ENCODE measurements around the gene CDCA5.

Gene CDCA5

GRCh38 chr11:65107751-65108468 lies 24.1 kb upstream of the CDCA5 start:
- in situ Hi-C loops (cut with HindIII; ENCODE audit: low sequenced_read_pairs): no loop called here

DNA sequence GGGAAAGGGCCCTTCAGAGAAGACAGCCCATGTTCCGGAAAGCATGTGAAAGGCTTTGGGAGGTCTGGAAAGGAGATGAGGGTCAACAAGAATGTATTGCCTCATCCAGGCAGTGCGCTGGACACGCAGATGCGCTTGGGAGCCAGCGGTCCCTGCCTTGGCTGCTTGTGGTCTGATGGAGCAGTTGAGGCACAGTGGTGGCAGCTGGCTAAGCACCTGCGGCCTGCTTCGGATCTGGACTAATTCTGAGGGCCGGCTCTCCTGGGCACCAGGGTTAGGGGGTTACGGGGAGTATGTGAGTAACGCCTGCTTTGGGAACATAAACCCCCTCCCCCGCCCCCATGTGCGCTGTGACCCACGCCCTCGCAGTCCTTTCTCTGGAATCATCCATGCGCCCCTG lies 23.2 kb upstream of the CDCA5 start:
- in situ Hi-C loops (cut with HindIII; ENCODE audit: low sequenced_read_pairs): no loop called here

DNA sequence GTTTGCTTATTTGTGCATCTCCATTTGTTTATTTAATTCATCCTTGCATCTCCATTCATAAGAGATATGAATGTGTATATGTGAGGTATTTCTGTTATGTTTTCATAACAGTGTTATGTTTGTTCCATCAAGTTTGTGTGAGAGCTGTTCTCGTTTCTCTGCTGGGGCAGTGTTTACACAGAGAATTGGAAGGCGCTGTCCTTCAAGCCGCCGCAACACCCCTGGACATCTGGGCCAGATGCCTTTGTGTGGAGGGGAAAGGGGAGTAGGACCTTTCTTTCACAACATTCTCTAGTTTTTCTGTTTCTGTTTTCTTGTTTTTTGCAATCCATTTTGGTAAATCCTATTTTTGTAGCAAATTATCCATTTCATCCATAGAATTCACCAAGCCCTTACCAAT lies 20.8 kb upstream of the CDCA5 start:
- in situ Hi-C loops (cut with HindIII; ENCODE audit: low sequenced_read_pairs): no loop called here

DNA sequence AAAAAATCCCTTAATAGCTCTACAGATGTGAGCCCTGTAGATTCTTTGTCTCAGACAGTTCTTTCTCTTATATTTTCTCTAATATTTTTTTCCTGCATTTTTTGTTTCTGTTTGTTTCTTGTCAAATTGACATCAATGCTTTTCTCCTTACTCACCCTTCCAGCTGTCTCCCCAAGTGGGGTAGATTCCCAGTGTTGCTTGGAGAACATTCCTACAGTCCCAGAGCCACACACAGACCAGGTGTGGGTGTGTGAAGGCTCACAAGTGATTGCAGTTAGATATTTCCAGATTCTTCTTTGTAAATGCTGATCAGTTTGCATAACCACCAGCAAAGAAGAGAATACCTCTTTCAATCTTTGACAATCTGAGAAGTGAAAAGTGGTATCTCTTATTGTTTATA lies 19.6 kb upstream of the CDCA5 start:
- in situ Hi-C loops (cut with HindIII; ENCODE audit: low sequenced_read_pairs): no loop called here

GRCh38 chr11:65102142-65103095 lies 18.6 kb upstream of the CDCA5 start:
- in situ Hi-C loops (cut with HindIII; ENCODE audit: low sequenced_read_pairs): no loop called here

GRCh38 chr11:65100674-65101350 lies 17.0 kb upstream of the CDCA5 start:
- in situ Hi-C loops (cut with HindIII; ENCODE audit: low sequenced_read_pairs): no loop called here

DNA sequence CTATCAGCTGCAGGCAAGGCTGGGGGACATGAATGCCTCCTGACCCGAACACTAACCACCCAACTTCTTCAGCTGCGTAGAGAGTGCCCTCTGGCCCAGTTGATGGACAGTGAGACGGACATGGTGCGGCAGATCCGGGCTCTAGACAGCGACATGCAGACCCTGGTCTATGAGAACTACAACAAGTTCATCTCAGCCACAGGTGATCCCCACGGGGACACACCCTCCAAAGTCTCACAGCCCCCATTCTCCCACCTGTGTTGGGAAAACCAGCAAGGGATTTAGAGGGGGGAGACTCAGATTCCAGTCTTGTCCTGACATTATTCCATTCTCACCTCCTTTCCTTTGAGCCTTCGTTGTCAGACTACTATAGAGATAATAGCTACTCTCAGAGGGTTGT lies 13.1 kb upstream of the CDCA5 start:
- in situ Hi-C loops (cut with HindIII; ENCODE audit: low sequenced_read_pairs): no loop called here

DNA sequence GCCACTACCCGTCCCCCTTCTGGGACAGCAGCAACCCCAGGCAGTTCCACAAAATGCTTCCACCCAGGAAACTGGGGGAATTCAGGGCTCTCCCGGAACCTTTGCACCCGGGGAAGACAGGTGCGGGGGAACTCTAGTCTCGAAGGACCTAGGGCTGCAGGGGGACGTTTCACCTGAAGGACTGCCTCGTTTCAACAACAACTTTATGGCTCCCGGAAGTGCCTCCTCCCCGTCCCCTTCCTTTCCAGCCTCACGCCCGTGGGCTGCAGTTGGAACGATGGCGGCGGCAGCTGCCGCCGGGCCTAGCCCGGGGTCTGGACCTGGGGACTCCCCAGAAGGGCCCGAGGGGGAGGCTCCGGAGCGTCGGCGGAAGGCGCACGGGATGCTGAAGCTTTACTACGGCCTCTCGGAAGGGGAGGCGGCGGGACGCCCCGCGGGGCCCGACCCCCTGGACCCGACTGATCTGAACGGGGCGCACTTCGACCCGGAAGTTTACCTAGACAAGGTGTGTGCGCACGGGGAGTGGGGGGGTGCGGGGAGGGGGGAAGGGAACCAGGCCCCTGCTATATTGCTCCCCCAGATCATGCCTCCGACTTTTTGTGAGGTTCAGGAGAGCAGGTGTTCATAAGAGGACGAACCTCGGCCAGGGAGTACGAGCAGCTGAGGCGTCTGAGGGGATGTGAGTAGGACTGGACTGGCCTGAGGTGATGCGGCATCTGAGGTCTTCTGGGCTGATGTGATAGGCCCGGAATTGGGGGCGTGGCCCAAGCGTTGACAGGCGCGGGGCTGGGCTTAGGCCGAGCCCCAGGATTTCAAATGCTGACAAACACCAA lies 12.3 kb upstream of the CDCA5 start, which contains the start of gene VPS51:
Gene VPS51 (plus strand): TSS at position 241 of the 833 bp plus-strand sequence. CDS start 37 bp downstream, at position 278.
- in situ Hi-C loops (cut with HindIII; ENCODE audit: low sequenced_read_pairs): no loop called here

GRCh38 chr11:65095427-65095826 lies 11.6 kb upstream of the CDCA5 start:
- in situ Hi-C loops (cut with HindIII; ENCODE audit: low sequenced_read_pairs): no loop called here

DNA sequence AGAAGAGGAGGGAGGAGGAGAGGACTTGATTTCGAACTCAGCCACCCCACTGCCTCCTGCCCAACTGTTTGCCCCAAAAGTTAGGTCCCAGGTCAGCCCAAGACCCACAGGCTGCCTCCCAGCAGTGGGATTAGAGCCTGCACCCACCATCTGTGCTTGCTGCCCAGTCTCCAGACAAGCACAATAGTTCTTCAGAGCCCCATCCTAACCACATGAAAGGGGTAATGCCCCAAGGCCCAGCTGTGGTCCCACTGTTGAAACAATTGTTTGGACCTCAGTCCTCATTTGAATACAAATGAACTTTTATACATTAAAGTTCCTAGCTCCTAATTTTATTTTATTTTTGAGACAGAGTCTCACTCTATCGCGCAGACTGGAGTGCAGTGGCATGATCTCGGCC lies 6.8 kb upstream of the CDCA5 start:
- in situ Hi-C loops (cut with HindIII; ENCODE audit: low sequenced_read_pairs): no loop called here

DNA sequence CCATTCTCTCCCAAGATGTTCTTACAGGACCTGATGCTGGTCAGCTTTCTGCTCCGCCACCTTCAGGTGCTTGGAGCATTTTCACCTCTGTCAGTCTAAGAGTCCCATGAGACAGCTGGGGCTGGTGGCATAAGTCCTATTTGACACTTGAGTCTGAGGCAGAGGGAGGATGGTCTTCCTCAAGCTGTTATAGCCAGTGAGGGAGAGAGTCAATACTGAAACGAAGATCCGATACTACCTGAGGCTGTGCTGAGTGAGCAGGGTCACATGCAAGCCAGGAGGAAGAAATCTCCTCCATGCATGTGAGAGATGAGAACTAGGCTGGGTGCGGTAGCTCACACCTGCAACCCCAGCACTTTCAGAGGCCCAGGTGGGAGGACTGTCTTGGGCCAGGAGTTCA lies 5.8 kb upstream of the CDCA5 start:
- in situ Hi-C loops (cut with HindIII; ENCODE audit: low sequenced_read_pairs): no loop called here

- in situ Hi-C loops (cut with HindIII; ENCODE audit: low sequenced_read_pairs): no loop called here
Observed at GRCh38 chr11:65087827-65088226, 4.0 kb upstream of the CDCA5 start.

DNA sequence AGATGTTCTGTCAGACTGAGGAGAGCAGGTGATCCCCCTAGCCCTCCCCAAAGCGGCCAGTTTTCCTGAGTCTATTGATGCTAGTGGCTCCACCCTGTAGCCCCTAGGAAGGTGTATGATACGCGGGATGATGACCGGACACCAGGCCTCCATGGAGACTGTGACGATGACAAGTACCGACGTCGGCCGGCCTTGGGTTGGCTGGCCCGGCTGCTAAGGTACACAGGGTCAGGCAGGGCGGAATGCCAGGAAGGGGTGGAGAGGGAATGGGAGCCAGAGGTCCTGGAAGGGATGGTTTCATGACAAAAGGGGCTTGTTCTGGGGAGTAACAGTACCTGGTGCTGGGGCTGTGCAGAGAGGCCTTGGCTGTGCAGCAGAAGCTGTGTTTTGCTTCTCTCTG lies 3.4 kb upstream of the CDCA5 start:
- in situ Hi-C loops (cut with HindIII; ENCODE audit: low sequenced_read_pairs): no loop called here

GRCh38 chr11:65086809-65087208 lies 3.0 kb upstream of the CDCA5 start:
- in situ Hi-C loops (cut with HindIII; ENCODE audit: low sequenced_read_pairs): no loop called here

DNA sequence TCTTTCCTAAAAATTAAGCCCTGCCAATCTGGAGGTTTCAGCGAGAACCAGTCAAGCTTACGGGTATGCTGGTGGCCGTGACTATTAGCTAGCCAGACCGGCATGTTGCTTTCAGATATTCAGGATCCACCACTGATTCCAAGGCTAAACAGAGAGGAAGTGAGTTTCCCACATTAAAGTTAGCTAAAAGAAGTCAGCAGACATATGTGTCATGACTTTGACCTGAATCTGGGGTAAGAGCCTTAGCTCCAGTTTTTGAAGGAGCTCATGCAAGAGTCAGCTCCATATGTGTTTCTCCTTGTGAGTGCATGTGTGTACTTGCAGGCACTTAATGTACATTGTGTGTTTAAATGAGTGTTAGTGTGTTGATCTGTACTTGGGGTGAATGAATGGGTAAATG lies 1.6 kb upstream of the CDCA5 start:
- in situ Hi-C loops (cut with HindIII; ENCODE audit: low sequenced_read_pairs): no loop called here

DNA sequence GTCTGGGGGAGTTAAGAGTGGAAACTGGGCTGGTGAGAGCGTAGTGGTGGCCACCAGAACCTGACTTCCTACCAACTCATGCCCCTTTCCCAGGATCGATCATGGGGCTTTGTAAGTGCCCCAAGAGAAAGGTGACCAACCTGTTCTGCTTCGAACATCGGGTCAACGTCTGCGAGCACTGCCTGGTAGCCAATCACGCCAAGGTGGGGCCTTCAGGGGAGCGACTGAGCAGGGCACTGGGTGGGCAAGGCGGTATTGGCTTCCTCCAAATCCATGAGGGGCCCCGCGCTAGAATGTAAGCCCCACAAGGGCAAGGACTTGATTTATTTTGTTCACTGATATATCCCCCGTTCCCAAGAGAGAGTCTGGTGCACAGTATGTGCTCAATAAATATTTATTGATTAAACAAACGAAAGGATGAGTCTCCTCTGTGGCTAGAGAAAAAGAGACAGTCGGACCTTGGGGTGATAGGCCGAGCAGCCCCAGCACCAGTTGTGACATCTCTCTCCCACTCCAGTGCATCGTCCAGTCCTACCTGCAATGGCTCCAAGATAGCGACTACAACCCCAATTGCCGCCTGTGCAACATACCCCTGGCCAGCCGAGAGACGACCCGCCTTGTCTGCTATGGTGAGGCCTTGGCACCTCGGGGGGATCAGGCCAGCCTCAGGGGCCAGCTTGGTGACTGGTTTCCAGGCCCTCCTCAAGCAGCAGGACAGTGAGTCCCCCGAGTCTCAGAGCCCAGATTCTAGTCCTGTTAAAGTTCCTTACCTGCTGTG lies 947 bp upstream of the CDCA5 start:
- in situ Hi-C loops (cut with HindIII; ENCODE audit: low sequenced_read_pairs): no loop called here

- in situ Hi-C loops (cut with HindIII; ENCODE audit: low sequenced_read_pairs): no loop called here
Observed at GRCh38 chr11:65083134-65083833, 556 bp downstream of the CDCA5 start.

- in situ Hi-C loops (cut with HindIII; ENCODE audit: low sequenced_read_pairs): no loop called here
Observed at GRCh38 chr11:65078786-65079342, 5.0 kb downstream of the CDCA5 start.

GRCh38 chr11:65078151-65078550 lies 5.7 kb downstream of the CDCA5 start:
- in situ Hi-C loops (cut with HindIII; ENCODE audit: low sequenced_read_pairs): no loop called here

Measured in endothelial cell of hepatic sinusoid (primary cell).